Activated CD4-positive, alpha-beta T cell treated with anti-CD3 and anti-CD28 coated beads, Interleukin-2, Interleukin-4, amounts not matched to agents 100 ng/mL and 50 ng/mL, durations not matched to agents 16 hours and 8 hours (primary cell): ENCODE data around the gene SCRN1.

Experiments used
- DNase-seq: peaks from one replicate; pipeline ENCODE4 v3.0.0-alpha.2; 2020; ENCODE audit warnings: low spot score

Gene SCRN1

GRCh38 chr7:30003098-30003497 is 13.5 kb upstream of the SCRN1 start:
- DNase-seq = no peak

- DNase-seq = no peak
These were observed 12.4 kb upstream of the SCRN1 start for GRCh38 chr7:30001998-30002397.

GRCh38 chr7:29998489-29998888 is 8.9 kb upstream of the SCRN1 start:
- no peak for DNase-seq

- DNase-seq = no peak
These were observed 6.7 kb upstream of the SCRN1 start for GRCh38 chr7:29996321-29996720.

GRCh38 chr7:29995652-29996051 is 6.1 kb upstream of the SCRN1 start:
- DNase-seq = no peak

GRCh38 chr7:29993140-29993539 is 3.5 kb upstream of the SCRN1 start:
- no peak for DNase-seq

GRCh38 chr7:29991937-29992336 is 2.3 kb upstream of the SCRN1 start:
- no peak for DNase-seq

GRCh38 chr7:29990931-29991330 is 1.3 kb upstream of the SCRN1 start:
- DNase-seq = no peak

- no peak for DNase-seq
These were observed 961 bp downstream of the SCRN1 start for GRCh38 chr7:29988424-29989256.

- DNase-seq = no peak
These were observed 1.7 kb downstream of the SCRN1 start for GRCh38 chr7:29987811-29988317.

GRCh38 chr7:29987083-29987482 is 2.5 kb downstream of the SCRN1 start:
- DNase-seq = no peak

- no peak for DNase-seq
These were observed 9.4 kb downstream of the SCRN1 start for GRCh38 chr7:29980151-29980550.

- no peak for DNase-seq
These were observed 11.5 kb downstream of the SCRN1 start for GRCh38 chr7:29977886-29978651.

- DNase-seq = no peak
These were observed 12.8 kb downstream of the SCRN1 start for GRCh38 chr7:29976673-29977415.

- DNase-seq = no peak
These were observed 13.3 kb downstream of the SCRN1 start for GRCh38 chr7:29976266-29976665.

GRCh38 chr7:29975561-29975960 is 14.0 kb downstream of the SCRN1 start:
- no peak for DNase-seq

GRCh38 chr7:29974286-29974685 is 15.3 kb downstream of the SCRN1 start:
- no peak for DNase-seq

- DNase-seq = no peak
These were observed 17.3 kb downstream of the SCRN1 start for GRCh38 chr7:29972315-29972669.

GRCh38 chr7:29971566-29972314 is 17.9 kb downstream of the SCRN1 start:
- DNase-seq = no peak

- DNase-seq = no peak
These were observed 19.4 kb downstream of the SCRN1 start for GRCh38 chr7:29970158-29970557.

- DNase-seq = no peak
These were observed 19.9 kb downstream of the SCRN1 start for GRCh38 chr7:29969738-29970137.
